Mucosa of descending colon (tissue), 3 donors: ENCODE data around the gene RPSA. TPM values are rescaled to one million over a fixed set of nuclear protein-coding genes. Genes with fewer than 3 reads are reported as not detected.
"Not testable (repeated sequence)": the region's sequence is repeated elsewhere in the genome, so short reads cannot be mapped to it uniquely, and the experiment has no call there.

Experiments used
- ATAC-seq: fragments of 200-7000 bp; cut with Tn5 transposase; one replicate; pipeline ENCODE4 v1.9.1; 2020; ENCODE audit warnings: mild to moderate bottlenecking, moderate library complexity
- DNase-seq, 3 donors: peaks; one replicate each; pipeline ENCODE4 v3.0.0-alpha.2; 2020
- H3K36me3 ChIP-seq: fragments of 200-600 bp; one replicate; pipeline ENCODE4 v1.8.0; 2021; ENCODE audit warnings: low read depth, mild to moderate bottlenecking
- H3K4me1 ChIP-seq: fragments of 200-600 bp; one replicate; pipeline ENCODE4 v1.8.0; 2021; ENCODE audit warnings: low read depth, mild to moderate bottlenecking
- H3K4me3 ChIP-seq: fragments of 200-600 bp; one replicate; pipeline ENCODE4 v1.8.0; 2021; ENCODE audit warnings: mild to moderate bottlenecking
- H3K9me3 ChIP-seq: fragments of 200-600 bp; one replicate; pipeline ENCODE4 v1.8.0; 2021; ENCODE audit warnings: mild to moderate bottlenecking
- intact Hi-C, 2 donors: fragments of 100-400 bp; cut with DNase I in 1 of 2; cut with micrococcal nuclease in 1 of 2; formaldehyde crosslinking; loops; one replicate each; pipeline versions ENCODE4 v1.11.0 to v1.11.1; 2022; cut with DNase I, micrococcal nuclease
- long read RNA-seq, 2 donors: library from polyadenylated mRNA; unstranded; transcript quantifications; one replicate each; pipeline ENCODE4 v2.0.0, GENCODE V29; 2019 to 2021
- total RNA-seq, 3 donors: library from RNA; stranded (reverse); fragmentation: NEBNext Ultra II Directional in 2 of 3; extraction: Animal tissue kit (Norgen Biotek cat#: 25700) in 2 of 3; gene quantifications; one replicate each; pipeline versions ENCODE4 v1.2.1 to v1.2.4, GENCODE V29; 2021 to 2023
- TF ChIP-seq, protein P1 (sequence below): fragments of 200-600 bp; IDR thresholded peaks from one replicate; pipeline ENCODE4 v1.8.0; 2022; ENCODE audit warnings: antibody characterized with exemption, mild to moderate bottlenecking
- donor health status: DM: no; HTN: no; CAD: no; lungs with moderate emphysema.
- donor health status: DM: no; HTN: no; CAD: no.
- donor health status: DM: no; HTN: yes; CAD: no.

Gene RPSA
- 1,000 to 10,000 TPM in 1 of 3 donors, 100 to 1,000 TPM in 2; 692 to 1,050 (median 908) TPM for total RNA-seq
- long read RNA-seq, donor 1, transcript RPSA-201 (7 exons, 1,171 nt) = major isoform, 190 of 203 reads
- long read RNA-seq, donor 1, partial matches to known transcripts = 1 of 203 reads
- long read RNA-seq, donor 1, other reads (novel, unspliced or antisense) = 10 of 203 reads
- long read RNA-seq, donor 2, transcript RPSA-207 (5 exons, 1,227 nt) = minor isoform, 5 of 1,004 reads
- long read RNA-seq, donor 2, transcript RPSA-201 (7 exons, 1,171 nt) = major isoform, 932 of 1,004 reads
- long read RNA-seq, donor 2, partial matches to known transcripts = 27 of 1,004 reads
- long read RNA-seq, donor 2, other reads (novel, unspliced or antisense) = 39 of 1,004 reads

DNA sequence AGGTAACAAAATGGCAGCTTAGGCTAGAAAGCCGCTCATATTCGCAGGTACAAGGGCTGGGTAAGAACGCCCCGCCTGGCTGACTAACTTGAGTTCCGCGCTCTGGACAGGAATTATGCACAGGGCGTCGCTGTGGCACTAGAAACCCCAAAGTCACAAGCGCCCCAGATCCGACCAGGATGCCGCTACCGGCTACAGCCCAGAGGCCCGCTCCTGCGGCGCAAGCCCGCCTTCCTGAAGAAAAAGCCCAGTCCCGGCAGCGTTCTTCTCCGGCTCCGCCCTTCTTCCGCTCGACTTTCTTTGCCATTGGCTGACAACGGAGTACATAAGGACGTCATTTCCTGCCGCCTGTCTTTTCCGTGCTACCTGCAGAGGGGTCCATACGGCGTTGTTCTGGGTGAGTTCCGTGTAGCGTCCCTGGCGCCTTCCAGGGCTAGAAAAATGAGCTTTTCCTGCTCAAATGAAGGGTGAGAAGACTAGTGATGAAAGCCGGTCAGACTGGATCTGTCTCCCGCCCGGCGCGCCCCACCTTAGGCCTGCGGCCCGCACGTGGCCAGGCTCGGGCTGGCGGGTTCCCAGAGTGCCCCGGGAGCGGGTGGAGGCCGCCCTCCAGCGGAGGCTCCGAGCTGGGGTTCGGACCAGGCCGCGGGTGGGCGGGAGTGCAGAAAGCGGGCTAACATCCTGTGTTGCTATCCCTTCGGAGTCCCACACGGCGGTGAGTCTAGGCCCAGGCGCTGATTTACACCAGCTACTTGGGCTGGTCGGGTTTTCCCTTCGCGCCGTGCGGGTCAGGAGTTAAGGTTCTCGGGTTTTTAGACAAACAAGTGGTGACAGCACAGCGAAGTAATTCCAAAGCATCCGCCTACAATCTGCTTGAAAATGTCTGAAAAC, at the start of gene RPSA:
RPSA (plus strand) TSS at position 353 of the 891 bp plus-strand sequence. CDS start 934 bp downstream, outside the sequence.
- Histone ChIP-seq H3K36me3 (peaks cover under 1% of the 10 kb centered on the region), H3K9me3 (no peaks in the 10 kb centered on the region), H3K4me1 (peaks cover 17% of the 10 kb centered on the region), H3K4me3 (peak within 1 kb of the TSS; percentile 66)
- TF ChIP-seq, protein P1, sequence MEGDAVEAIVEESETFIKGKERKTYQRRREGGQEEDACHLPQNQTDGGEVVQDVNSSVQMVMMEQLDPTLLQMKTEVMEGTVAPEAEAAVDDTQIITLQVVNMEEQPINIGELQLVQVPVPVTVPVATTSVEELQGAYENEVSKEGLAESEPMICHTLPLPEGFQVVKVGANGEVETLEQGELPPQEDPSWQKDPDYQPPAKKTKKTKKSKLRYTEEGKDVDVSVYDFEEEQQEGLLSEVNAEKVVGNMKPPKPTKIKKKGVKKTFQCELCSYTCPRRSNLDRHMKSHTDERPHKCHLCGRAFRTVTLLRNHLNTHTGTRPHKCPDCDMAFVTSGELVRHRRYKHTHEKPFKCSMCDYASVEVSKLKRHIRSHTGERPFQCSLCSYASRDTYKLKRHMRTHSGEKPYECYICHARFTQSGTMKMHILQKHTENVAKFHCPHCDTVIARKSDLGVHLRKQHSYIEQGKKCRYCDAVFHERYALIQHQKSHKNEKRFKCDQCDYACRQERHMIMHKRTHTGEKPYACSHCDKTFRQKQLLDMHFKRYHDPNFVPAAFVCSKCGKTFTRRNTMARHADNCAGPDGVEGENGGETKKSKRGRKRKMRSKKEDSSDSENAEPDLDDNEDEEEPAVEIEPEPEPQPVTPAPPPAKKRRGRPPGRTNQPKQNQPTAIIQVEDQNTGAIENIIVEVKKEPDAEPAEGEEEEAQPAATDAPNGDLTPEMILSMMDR = no peak
- ATAC-seq = peak; percentile 97
- peak; percentile 95 to 98 (median 95) for DNase-seq
- intact Hi-C loops = no loop called here

DNA sequence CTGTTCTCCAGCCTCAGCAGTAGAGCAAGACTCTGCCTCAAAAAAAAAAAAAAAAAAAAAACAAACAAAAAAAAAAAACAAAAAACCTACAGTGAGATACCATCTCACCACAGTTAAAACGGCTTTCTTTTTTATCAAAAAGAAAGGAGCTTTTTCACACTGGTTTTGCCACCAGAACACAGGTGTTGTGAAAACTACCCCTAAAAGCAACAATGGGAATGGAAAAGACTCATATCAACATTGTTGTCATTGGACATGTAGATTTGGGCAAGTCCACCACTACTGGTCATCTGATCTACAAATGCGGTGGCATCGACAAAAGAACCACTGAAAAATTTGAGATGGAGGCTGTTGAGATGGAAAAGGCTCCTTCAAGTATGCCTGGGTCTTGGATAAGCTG, 48.2 kb upstream of the RPSA start:
- intact Hi-C loops = no loop called here
- no peak overlapping the region for H3K4me3 ChIP-seq
- DNase-seq (no peak), ATAC-seq (no peak)
- TF ChIP-seq, protein P1 = no peak
- H3K9me3 ChIP-seq = no peaks in the 10 kb centered on the region
- H3K4me1 ChIP-seq = no peaks in the 10 kb centered on the region
- no peaks in the 10 kb centered on the region for H3K36me3 ChIP-seq

DNA sequence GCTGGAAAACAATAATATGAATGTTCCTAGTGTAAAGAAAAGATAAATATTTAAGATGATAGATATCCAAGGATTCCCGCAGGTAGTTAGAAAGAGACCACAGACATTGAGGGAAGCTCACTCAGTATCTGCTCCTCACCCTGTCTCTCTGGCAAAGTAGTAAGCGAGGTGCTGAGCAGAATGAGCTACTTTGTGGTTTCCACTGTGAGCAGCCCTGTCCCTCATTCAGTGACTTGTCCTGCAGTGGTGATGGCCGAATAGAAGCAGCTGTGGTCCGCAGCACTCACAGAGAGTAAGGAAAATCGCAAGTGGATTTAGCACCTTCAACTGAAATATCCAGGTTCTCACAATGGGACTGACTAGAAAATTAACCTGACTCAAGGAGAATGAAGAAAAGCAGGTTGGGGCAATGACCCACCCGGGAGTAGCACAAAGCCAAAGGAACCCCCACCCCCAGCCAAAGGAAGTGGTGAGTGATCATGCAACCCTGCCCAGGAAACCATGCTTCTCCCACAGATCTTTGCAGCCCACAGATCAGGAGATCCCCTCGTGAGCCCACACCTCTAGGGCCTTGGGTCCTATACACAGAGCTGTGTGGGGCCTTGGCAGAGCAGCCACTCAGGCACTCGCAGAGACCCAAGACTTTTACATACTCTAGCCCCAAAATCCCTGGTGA, 45.1 kb upstream of the RPSA start:
- intact Hi-C loops = no loop called here
- H3K9me3 ChIP-seq = no peaks in the 10 kb centered on the region
- H3K36me3 ChIP-seq = no peaks in the 10 kb centered on the region
- TF ChIP-seq, protein P1 = no peak
- DNase-seq = no peak
- no peaks in the 10 kb centered on the region for H3K4me1 ChIP-seq
- no peak overlapping the region for H3K4me3 ChIP-seq
- ATAC-seq = peak; percentile 25

DNA sequence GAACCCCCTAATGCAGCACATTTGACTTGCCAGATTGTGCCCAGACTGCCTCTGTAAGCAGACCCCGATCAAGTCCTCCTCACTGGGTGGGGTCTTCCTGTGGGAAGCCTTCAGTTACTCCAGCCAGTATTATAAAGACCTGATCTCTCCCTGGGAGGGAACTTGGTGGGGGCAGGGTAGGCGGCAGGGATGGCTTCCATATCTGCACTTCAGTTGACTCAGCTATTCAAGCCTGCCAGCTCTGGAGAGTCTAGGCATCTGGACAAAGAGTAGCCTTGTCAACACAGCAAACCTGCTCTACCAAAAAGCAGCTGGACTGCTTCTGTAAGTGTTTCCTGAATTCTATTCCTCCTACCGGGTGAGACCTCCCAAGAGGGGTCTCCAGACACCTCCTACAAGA, 44.3 kb upstream of the RPSA start:
- DNase-seq (no peak), ATAC-seq (no peak)
- TF ChIP-seq, protein P1 = no peak
- no peak overlapping the region for H3K4me3 ChIP-seq
- H3K36me3 ChIP-seq = no peaks in the 10 kb centered on the region
- no peaks in the 10 kb centered on the region for H3K4me1 ChIP-seq
- intact Hi-C loops = no loop called here
- H3K9me3 ChIP-seq = no peaks in the 10 kb centered on the region

DNA sequence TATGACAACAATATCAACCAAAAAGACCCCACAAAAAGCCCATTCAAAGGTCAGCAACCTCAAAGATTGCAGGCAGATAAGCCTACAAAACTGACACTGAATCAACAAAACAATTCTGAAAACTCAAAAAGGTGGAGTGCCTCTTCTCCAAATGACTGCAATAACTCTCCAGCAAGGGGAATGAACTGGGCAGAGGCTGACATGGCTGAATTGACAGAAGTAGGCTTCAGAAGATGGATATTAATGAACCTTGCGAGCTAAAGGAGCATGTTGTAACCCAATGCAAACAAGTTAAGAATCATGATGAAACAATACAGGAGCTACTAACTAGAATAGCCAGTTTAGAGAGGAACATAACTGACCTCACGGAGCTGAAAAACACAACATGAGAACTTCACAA, 43.7 kb upstream of the RPSA start:
- H3K9me3 ChIP-seq = no peaks in the 10 kb centered on the region
- intact Hi-C loops = no loop called here
- no peak overlapping the region for H3K4me3 ChIP-seq
- DNase-seq (no peak), ATAC-seq (no peak)
- TF ChIP-seq, protein P1 = no peak
- H3K4me1 ChIP-seq = no peaks in the 10 kb centered on the region
- H3K36me3 ChIP-seq = no peaks in the 10 kb centered on the region

DNA sequence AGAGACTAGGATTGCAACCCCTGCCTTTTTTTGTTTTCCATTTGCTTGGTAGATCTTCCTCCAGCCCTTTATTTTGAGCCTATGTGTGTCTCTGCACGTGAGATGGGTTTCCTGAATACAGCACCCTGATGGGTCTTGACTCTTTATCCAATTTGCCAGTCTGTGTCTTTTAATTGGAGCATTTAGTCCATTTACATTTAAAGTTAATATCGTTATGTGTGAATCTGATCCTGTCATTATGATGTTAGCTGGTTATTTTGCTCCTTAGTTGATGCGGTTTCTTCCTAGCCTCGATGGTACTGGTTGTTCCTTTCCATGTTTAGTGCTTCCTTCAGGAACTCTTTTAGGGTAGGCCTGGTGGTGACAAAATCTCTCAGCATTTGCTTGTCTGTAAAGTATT, 36.1 kb upstream of the RPSA start:
- H3K4me3 ChIP-seq, H3K4me1 ChIP-seq, intact Hi-C loops, ATAC-seq, H3K9me3 ChIP-seq, DNase-seq, H3K36me3 ChIP-seq: not testable (repeated sequence)
